Mucosa of rectum (tissue), 2 donors: Measurements from ENCODE around the gene RPS24.
"Not testable (repeated sequence)": the region's sequence is repeated elsewhere in the genome, so short reads cannot be mapped to it uniquely, and the experiment has no call there.

Source experiments
- H3K27ac ChIP-seq, 2 donors: one replicate each; pipeline ENCODE4 v1.7.0; 2013; ENCODE audit warnings: inconsistent platforms in 2 of 2, low read depth in 2 of 2, low read length in 2 of 2
- H3K27me3 ChIP-seq, 2 donors: one replicate each; pipeline ENCODE4 v1.7.0; 2013; ENCODE audit warnings: low read length in 2 of 2; ENCODE audit not compliant: control insufficient read depth in 2 of 2, insufficient read depth in 2 of 2
- H3K36me3 ChIP-seq, 2 donors: one replicate each; pipeline ENCODE4 v1.7.0; 2013; ENCODE audit warnings: low read length in 2 of 2; ENCODE audit not compliant: control insufficient read depth in 2 of 2, insufficient read depth in 2 of 2
- H3K4me1 ChIP-seq, 2 donors: one replicate each; pipeline ENCODE4 v1.7.0; 2013; ENCODE audit warnings: low read length in 2 of 2, mild to moderate bottlenecking in 1 of 2; ENCODE audit not compliant: control insufficient read depth in 2 of 2, insufficient read depth in 2 of 2
- H3K4me3 ChIP-seq, 2 donors: one replicate each; pipeline ENCODE4 v1.7.0; 2013; ENCODE audit warnings: low read length in 2 of 2
- H3K9ac ChIP-seq, 2 donors: one replicate each; pipeline ENCODE4 v1.7.0; 2013; ENCODE audit warnings: low read length in 2 of 2, low read depth in 1 of 2, mild to moderate bottlenecking in 1 of 2
- H3K9me3 ChIP-seq, 2 donors: one replicate each; pipeline ENCODE4 v1.7.0; 2013; ENCODE audit warnings: low read length in 2 of 2; ENCODE audit not compliant: control insufficient read depth in 2 of 2
- donor health status: healthy.
- donor health status: Normal muscosa, but diverticular disease.

The RPS24 gene

DNA sequence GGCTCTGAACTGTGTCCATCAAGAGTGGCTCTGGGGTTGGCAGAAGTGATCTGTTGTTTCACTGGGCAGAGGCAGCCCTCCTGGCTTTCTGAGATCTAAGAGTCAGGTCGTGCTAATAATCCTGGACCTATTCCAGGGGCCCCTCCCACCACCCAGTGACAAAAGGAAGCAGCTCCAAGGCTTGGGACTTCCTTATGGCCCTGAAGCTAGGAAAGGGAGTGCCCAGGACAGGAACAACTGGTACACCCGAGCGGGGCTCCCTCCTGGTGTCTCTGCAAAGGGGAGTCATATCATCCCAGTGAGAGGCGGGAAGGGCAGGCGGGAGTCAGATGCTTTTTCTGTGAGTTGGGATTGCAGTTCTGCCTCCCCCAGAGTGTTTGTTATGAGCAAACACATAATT is 32.3 kb downstream of the RPS24 start:
- peaks cover 0 to 4% of the 10 kb centered on the region in 2 donors for H3K4me1 ChIP-seq
- H3K27me3 ChIP-seq = no peaks in the 10 kb centered on the region
- no peaks in the 10 kb centered on the region for H3K9me3 ChIP-seq
- H3K9ac ChIP-seq = no peak overlapping the region
- no peak overlapping the region for H3K27ac ChIP-seq
- no peak overlapping the region for H3K4me3 ChIP-seq
- H3K36me3 ChIP-seq = no peaks in the 10 kb centered on the region

DNA sequence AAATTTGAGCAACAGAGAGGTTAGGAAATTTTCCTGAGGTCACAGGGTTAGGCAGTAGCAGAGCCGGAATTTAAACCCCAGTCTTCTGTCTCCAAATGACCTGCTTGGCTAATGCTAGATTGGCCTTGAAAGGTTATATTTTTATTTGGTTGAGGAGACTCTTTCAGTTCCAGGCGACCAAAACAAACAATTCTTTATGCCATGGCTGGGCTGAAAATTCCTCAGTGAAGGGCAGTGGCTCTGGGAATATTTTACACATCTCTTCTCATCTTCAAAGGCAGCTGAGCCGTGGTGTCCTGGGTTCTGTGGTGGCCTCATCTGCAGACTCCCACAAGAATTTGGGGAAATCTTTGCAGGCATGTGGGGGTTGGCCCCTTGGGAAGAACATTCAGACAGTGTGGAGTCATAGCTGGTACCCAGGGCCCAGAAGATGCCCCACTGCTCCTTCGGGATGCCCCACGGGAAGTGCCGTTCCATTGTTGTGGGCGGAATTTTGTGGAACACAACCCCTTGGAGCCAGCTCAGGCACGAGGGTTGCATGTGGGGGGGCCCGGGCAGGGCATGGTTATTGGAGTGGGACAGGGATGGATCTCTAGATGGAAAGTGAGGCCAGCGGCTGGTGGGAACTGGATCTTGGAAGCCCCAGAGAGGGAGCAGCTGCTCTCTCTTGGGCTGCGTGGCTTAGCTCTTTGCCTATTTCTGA is 33.2 kb downstream of the RPS24 start:
- peaks cover 0 to 4% of the 10 kb centered on the region in 2 donors for H3K4me1 ChIP-seq
- H3K27ac ChIP-seq = no peak overlapping the region
- no peaks in the 10 kb centered on the region for H3K36me3 ChIP-seq
- no peaks in the 10 kb centered on the region for H3K9me3 ChIP-seq
- H3K9ac ChIP-seq = no peak overlapping the region
- H3K4me3 ChIP-seq = no peak overlapping the region
- H3K27me3 ChIP-seq = no peaks in the 10 kb centered on the region

- Histone ChIP-seq H3K27ac (no peak overlapping the region), H3K36me3 (no peaks in the 10 kb centered on the region), H3K9me3 (no peaks in the 10 kb centered on the region), H3K4me1 (peaks cover 0 to 4% of the 10 kb centered on the region in 2 donors), H3K4me3 (no peak overlapping the region), H3K27me3 (no peaks in the 10 kb centered on the region), H3K9ac (no peak overlapping the region)
Observed at GRCh38 chr10:78069151-78069550, 35.5 kb downstream of the RPS24 start.

- not testable (repeated sequence) for H3K27me3 ChIP-seq, H3K9me3 ChIP-seq, H3K9ac ChIP-seq, H3K27ac ChIP-seq, H3K4me1 ChIP-seq, H3K4me3 ChIP-seq, H3K36me3 ChIP-seq
Observed at GRCh38 chr10:78070064-78070463, 36.4 kb downstream of the RPS24 start.

GRCh38 chr10:78070726-78071125 is 37.1 kb downstream of the RPS24 start:
- H3K27me3 ChIP-seq = no peaks in the 10 kb centered on the region
- no peaks in the 10 kb centered on the region for H3K36me3 ChIP-seq
- H3K4me3 ChIP-seq = no peak overlapping the region
- no peaks in the 10 kb centered on the region for H3K9me3 ChIP-seq
- peaks cover 0 to 2% of the 10 kb centered on the region in 2 donors for H3K4me1 ChIP-seq
- no peak overlapping the region for H3K27ac ChIP-seq
- no peak overlapping the region for H3K9ac ChIP-seq

- no peak overlapping the region for H3K4me3 ChIP-seq
- no peaks in the 10 kb centered on the region for H3K9me3 ChIP-seq
- H3K36me3 ChIP-seq = no peaks in the 10 kb centered on the region
- no peaks in the 10 kb centered on the region for H3K27me3 ChIP-seq
- no peaks in the 10 kb centered on the region for H3K4me1 ChIP-seq
- no peak overlapping the region for H3K9ac ChIP-seq
- H3K27ac ChIP-seq = no peak overlapping the region
Observed at GRCh38 chr10:78071140-78071856, 37.6 kb downstream of the RPS24 start.

- Histone ChIP-seq H3K4me3 (no peak overlapping the region), H3K9me3 (no peaks in the 10 kb centered on the region), H3K9ac (no peak overlapping the region), H3K4me1 (no peaks in the 10 kb centered on the region), H3K27me3 (no peaks in the 10 kb centered on the region), H3K27ac (no peak overlapping the region), H3K36me3 (no peaks in the 10 kb centered on the region)
Observed at GRCh38 chr10:78071857-78072179, 38.2 kb downstream of the RPS24 start.

GRCh38 chr10:78072504-78072903 is 38.8 kb downstream of the RPS24 start:
- no peaks in the 10 kb centered on the region for H3K36me3 ChIP-seq
- H3K9me3 ChIP-seq = no peaks in the 10 kb centered on the region
- no peaks in the 10 kb centered on the region for H3K4me1 ChIP-seq
- H3K4me3 ChIP-seq = no peak overlapping the region
- no peak overlapping the region for H3K9ac ChIP-seq
- no peak overlapping the region for H3K27ac ChIP-seq
- H3K27me3 ChIP-seq = no peaks in the 10 kb centered on the region

- not testable (repeated sequence) for H3K4me1 ChIP-seq, H3K27ac ChIP-seq, H3K4me3 ChIP-seq, H3K36me3 ChIP-seq, H3K27me3 ChIP-seq, H3K9me3 ChIP-seq, H3K9ac ChIP-seq
Observed at GRCh38 chr10:78075806-78076205, 42.1 kb downstream of the RPS24 start.

DNA sequence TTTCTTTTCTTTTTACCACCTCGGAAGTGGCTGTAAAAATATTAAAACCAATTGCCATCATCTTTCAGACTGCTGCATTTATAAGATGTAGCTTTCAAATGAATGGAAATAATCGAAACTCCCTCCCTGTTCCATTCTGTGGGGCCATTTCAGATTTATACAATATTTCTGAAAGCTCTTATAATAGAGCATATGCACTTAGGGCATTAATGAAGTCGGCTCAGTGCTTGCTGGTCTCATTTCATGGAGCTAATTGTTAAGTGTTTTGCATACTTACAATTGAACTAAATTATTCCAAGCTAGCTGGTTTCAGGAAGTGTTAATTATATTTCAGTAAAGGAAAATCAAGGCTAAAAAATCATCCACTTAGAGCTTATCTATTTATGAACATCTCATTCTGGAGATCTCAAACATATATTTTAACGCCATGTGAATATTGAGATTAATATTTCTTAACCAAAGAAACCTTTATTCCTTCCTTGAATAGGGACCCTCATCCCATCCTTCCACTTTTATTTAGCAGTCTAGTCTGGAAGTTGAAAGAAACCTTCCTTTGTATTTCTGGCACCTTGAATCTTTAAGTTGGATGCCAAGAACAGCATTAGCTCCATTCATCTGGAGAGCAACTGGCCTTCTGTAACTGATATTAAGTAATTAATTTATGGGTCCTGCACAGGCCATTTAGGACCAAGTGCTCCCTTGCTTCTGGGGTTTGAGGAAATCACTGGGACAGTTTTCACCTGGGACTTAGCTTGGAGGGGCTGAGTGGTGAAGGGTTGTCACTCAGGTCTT is 45.1 kb downstream of the RPS24 start:
- Histone ChIP-seq H3K9me3 (no peaks in the 10 kb centered on the region), H3K9ac (no peak overlapping the region), H3K4me3 (no peak overlapping the region), H3K27ac (no peak overlapping the region), H3K27me3 (no peaks in the 10 kb centered on the region), H3K36me3 (no peaks in the 10 kb centered on the region), H3K4me1 (no peaks in the 10 kb centered on the region)
